Activated T-cell treated with anti-CD3 and anti-CD28 coated beads for 1 hour (primary cell): ENCODE data around the gene ZNF281.
"Not testable (repeated sequence)": the region's sequence is repeated elsewhere in the genome, so short reads cannot be mapped to it uniquely, and the experiment has no call there.

Experiments used
- DNase-seq: peaks from one replicate; pipeline ENCODE4 v3.0.0-alpha.2; 2020; ENCODE audit warnings: low read depth

The ZNF281 gene

DNA sequence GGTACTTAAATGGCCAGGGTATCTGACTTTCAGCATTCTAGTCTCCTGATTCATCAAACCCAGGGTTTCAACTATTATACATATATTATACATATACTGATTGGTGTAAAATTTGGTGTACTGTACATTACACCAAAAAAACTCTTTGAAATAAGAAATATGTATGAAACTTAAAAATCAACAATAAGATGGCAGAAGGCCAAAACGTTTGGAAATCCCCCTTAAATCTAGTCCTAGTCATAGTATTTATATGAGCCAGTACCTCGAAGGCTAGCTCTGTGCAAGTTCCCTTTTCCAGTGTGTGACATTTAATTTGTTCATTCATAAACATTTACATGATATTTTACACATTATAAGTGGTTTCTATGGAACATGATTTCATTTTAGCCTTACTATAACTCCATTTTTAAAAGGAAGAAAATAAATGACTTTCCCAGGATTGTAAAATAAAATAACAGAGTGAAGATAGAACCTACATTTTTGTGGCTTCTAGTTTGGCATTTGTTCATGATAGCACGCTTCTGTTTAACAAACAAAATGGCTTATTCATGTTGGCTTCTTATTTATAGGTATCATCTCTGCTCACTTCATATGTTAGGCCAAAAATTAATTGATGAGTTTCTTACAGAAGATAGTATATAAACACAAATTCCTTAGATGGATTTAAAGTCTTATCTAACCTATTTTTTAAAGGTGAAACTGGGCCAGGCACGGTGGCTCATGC lies 18.8 kb upstream of the ZNF281 start:
- no peak for DNase-seq

DNA sequence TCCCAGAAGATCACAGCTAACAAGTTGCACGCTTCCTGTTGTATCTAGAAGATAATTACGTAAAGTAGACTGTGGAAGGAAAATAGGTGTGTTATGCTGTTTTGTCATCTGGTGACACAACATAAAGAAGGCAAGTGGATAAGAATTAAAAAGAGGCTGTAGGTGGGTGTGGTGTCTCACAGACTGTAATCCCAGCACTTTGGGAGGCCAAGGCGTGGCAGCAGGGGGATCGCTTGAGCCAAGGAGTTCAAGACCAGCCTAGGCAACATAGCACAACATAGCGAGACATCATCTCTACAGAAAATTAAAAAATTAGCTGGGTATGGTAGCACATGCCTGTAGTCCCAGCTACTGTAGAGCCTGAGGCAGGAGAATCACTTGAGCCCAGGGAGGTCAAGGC lies 17.9 kb upstream of the ZNF281 start:
- no peak for DNase-seq

GRCh38 chr1:200426196-200426595 lies 16.4 kb upstream of the ZNF281 start:
- DNase-seq: no peak

DNA sequence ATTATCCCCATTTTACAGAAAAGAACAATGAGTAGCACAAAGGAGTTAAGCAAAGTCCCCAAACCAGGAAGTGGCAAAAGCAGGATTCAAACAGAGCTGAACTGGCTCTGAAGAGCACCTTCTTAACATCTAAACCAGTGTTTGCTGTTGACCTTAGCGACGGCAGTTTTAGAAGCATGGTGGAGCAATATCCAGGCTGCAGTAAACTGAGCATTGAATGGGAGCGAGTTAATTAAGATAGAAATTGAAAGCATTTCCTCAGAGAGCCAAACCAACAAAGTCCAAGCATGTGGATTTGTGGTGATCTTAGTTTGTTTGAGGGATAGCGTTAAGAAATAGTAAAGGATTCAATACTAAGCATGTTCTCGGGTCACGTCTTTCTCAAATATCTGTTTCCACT lies 13.4 kb upstream of the ZNF281 start:
- DNase-seq: no peak

- no peak for DNase-seq
Measured at GRCh38 chr1:200422211-200422610, 12.4 kb upstream of the ZNF281 start.

DNA sequence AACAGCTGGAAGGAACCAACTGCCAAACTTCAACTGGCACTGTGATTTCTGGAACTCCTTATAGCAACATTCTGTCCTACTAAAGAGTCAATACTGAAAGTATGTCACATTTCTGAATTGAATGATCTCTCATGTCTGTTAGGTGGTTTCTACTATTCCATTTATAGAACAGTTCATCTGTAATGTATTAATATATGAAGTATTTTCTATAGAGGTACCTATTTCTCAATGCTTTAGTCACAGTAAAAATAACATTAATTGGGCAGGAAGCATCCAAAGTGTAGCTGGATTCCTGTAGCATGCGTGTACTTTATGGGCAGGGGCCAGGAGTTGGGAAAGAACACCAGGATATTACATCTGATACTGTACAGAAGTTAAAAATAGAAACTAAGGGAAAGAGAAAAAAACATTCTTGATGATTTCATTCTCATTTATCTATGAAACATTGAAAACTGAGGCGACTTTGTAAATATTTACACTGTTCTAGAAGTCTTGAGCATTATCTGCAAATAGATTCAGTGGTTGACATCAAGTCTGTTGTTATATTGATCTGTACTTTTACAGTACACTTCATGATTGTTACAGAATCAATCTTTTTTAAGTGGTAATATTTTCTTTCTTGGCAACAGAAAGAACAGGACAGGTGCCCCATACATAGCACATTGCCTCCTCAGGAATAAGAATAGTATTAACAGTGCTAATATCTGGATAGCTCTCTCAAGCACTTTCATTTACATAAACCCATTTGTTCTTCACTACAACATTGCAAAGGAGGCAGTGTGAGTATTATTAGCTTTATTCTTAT lies 6.2 kb upstream of the ZNF281 start:
- DNase-seq: no peak

GRCh38 chr1:200415227-200415626 lies 5.4 kb upstream of the ZNF281 start:
- DNase-seq: no peak

- no peak for DNase-seq
Measured at GRCh38 chr1:200414657-200415056, 4.8 kb upstream of the ZNF281 start.

- DNase-seq: not testable (repeated sequence)
Measured at GRCh38 chr1:200413766-200414165, 3.9 kb upstream of the ZNF281 start.

- DNase-seq: no peak
Measured at GRCh38 chr1:200411406-200412257, 1.8 kb upstream of the ZNF281 start.

DNA sequence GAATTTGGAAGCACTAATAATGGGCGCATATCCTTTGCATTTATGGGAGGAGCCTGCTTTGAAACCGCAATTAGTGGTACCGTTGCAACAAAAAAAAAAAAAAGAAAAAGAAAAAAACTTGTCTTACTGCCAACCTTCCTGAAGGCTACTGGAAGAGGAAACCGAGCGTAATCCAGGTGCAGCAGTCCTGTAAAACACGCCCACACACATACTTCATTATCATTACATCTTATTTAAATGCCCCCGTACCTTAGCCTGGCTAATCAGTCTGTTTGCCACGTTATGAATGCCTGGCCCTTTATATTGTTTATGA lies 686 bp upstream of the ZNF281 start:
- DNase-seq: no peak

DNA sequence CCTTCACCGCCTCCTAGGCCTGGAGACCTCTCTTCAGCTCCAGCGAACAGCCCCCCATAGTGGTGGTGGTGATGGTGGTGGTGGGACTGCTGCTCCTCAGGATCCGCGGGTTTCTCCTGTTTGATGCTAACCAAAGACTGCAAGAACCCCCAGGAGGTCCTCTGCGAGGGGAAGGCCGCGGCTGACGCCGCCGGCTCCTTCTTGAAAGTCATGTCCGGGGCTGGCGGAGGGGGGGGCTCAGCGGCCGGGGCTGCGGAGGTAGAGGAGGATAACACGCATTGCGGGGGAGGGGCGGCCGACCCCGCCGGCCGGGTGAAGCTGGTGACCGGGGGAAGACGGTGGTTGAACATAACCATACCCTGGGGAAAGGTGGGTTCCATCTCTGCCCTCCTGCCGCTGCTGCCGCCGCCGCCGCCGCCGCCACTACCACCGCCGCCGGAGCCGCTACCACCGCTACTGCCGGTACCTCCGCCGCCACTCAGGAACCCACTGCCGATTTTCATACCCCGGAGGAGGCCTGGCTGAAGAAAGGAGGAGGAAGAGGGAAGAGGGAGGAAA lies 554 bp downstream of the ZNF281 start:
- peak; percentile 19 for DNase-seq

GRCh38 chr1:200406161-200406797 lies 3.6 kb downstream of the ZNF281 start:
- DNase-seq: no peak

GRCh38 chr1:200405264-200405663 lies 4.6 kb downstream of the ZNF281 start:
- no peak for DNase-seq

- no peak for DNase-seq
Measured at GRCh38 chr1:200401708-200402107, 8.1 kb downstream of the ZNF281 start.

- DNase-seq: no peak
Measured at GRCh38 chr1:200401263-200401662, 8.6 kb downstream of the ZNF281 start.

DNA sequence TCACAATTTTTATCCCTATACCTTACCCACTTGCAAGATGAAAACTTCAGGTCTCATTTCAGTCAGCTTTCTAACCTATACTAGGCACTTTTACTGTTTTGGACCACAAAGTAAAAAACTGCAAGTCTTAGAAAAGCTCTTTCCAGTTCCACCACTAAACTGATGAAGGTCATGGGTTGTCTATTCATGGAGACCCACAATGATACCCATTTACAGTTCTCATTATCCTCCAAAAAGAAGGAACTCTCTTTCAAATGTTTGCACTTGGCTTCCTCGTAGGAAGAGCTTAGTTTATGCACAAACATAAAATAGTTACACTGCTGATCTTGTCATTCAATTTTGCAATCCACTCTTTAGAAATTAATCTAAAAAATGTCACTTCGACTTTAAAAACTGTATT lies 9.3 kb downstream of the ZNF281 start:
- DNase-seq: no peak

GRCh38 chr1:200399860-200400259 lies 10.0 kb downstream of the ZNF281 start:
- no peak for DNase-seq

DNA sequence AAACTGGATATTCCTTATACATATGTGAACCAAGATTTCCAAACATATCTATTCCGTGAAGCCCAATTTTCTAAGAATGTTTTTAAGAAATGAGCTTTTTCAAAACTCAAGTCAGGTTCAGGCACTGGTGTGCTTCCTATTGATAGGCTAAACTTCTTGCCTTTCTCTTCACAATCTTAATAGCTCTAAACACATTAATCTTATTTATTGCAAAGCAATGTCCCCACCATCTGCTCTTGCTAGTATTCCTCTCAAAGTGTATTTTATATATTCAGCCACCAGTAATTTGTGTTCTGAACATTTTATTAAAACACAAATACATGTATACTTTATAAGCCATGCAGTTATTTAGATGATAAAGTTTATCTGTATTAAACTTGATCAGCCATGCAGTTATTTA lies 11.5 kb downstream of the ZNF281 start:
- DNase-seq: no peak

DNA sequence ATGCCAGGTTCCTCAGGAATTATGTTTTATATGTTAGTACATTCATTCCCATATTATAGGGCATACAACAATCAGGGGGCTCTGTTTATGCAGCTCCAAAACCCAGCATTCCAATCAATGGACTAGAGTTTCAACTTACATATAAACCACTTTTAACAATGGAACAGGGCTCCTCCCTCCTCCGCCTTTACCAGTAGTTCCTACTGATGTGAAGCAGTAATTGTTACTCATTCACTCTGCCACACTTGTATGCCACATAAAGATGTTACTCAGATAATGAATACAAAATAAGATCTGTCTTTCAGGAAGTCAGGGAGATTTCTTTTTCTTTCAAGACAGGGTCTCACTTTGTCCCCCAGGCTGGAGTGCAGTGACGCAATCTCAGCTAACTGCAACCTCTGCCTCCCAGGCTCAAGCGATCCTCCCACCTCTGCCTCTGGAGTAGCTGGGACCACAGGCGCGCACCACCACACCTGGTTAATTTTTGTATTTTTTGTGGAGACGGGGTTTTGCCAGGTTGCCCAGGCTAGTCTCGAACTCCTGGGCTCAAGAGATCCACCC lies 17.1 kb downstream of the ZNF281 start:
- DNase-seq: no peak

GRCh38 chr1:200391747-200392146 lies 18.1 kb downstream of the ZNF281 start:
- no peak for DNase-seq

DNA sequence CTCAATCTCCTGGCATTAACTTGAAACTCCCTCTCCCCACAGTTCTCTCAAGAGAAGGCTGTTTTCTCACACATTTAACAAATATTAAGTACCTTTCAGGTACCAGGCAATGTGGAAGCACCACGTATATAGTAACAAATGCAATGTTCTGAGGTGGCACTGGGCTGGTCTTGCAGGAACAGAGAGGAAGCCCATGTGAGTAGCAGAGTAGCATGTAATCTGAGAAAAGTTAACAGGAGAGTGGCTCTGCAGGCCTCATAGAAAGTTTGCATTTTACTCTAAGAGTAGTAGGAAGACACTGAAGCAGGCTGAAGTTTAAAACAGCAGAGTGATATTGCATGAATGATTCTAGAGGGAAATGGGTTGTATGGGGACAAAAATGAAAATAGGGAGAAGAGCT lies 21.0 kb downstream of the ZNF281 start:
- DNase-seq: no peak
